ENCODE results near the gene SCAF4.

The SCAF4 gene

GRCh38 chr21:31677047-31677446 lies 54.9 kb downstream of the SCAF4 start:
- H3K27ac ChIP-seq = no peak overlapping the region
- TF ChIP-seq CTCF (conservative IDR thresholded peaks at IDR 0.05) (no peak), ZFX (IDR thresholded peaks at IDR 0.05) (no peak)

DNA sequence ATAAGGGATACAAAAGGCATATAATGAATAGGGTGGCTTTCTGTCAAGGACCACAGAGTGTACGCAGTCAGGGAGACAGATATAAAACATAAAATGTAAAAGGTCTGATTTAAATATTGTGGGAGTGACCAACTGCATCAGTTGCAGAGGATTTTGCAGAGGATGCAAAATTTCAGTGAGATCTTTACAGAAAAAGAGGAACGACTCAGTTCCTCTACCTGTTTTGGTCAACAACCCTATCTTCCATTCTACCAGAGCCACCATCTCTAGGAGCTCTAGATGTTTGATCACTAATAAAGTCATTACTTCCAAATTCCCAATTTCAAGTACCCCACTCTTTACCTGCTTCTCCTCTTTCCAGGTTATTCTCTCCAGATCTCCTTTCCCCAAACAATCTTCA lies 56.0 kb downstream of the SCAF4 start:
- no peak for TF ChIP-seq ZFX (IDR thresholded peaks at IDR 0.05)
- TF ChIP-seq CTCF (conservative IDR thresholded peaks at IDR 0.05) = no peak
- H3K27ac ChIP-seq = no peak overlapping the region

DNA sequence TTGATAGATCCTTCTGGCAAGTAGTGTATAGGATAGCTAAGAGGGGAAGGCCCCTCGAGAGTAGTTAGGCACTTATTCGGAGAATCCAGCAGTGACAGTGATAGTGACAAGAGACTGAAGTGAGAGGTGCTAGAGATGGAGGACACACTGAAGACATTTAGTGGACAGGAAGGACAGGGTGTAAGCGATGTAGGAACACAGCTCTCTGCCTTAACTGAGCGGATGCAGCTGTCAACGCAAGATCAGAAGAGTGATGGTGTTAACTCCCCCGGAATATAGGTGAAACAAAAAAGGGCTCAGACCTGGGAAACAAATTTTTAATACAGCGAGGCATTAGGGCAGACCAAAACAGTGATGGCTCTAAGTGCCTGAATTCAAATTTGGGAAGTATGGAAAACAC lies 56.6 kb downstream of the SCAF4 start:
- H3K27ac ChIP-seq = no peak overlapping the region
- no peak for TF ChIP-seq ZFX (IDR thresholded peaks at IDR 0.05)
- TF ChIP-seq CTCF (conservative IDR thresholded peaks at IDR 0.05) = no peak

- H3K27ac ChIP-seq = no peak overlapping the region
- TF ChIP-seq CTCF (conservative IDR thresholded peaks at IDR 0.05) (no peak), ZFX (IDR thresholded peaks at IDR 0.05) (no peak)
Observed at GRCh38 chr21:31673321-31673912, 58.5 kb downstream of the SCAF4 start.

DNA sequence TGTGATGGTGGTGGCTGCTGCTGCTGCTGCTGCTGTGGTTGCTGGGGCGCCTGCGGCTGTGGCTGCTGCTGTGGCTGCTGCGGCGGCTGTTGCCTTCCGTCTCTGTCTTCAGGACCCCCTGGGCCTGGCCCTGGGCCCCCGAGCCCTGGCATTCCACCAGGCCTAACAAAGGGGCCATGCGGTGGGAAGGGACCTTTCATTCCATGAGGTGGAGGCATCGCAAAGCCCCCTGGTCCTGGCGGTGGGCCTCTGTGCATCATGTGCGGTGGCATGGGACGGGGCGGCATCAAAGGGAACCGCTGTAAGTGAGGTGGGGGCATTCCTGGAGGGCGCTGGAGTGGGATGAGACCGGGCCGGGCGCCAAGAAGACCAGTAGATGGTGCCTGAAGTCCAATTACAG lies 60.0 kb downstream of the SCAF4 start:
- TF ChIP-seq ZFX (IDR thresholded peaks at IDR 0.05) (no peak), CTCF (conservative IDR thresholded peaks at IDR 0.05) (no peak)
- no peak overlapping the region for H3K27ac ChIP-seq

- H3K27ac ChIP-seq = no peak overlapping the region
- TF ChIP-seq CTCF (conservative IDR thresholded peaks at IDR 0.05) (no peak), ZFX (IDR thresholded peaks at IDR 0.05) (no peak)
Observed at GRCh38 chr21:31671146-31671716, 60.7 kb downstream of the SCAF4 start.

GRCh38 chr21:31670070-31670469 lies 61.8 kb downstream of the SCAF4 start:
- H3K27ac ChIP-seq = no peak overlapping the region
- no peak for TF ChIP-seq ZFX (IDR thresholded peaks at IDR 0.05)
- TF ChIP-seq CTCF (conservative IDR thresholded peaks at IDR 0.05) = no peak

Data from C4-2B (cell line).